ENCODE measurements around the gene PLCG2. TPM values are rescaled to one million over a fixed set of nuclear protein-coding genes. Genes with fewer than 3 reads are reported as not detected.
A peak's percentile ranks its signal among the peaks of the same experiment; 100 is the strongest.

Gene PLCG2
- total RNA-seq, 4 donors from 2014 or later = 30.5 to 243 (median 56.2) TPM

GRCh38 chr16:82002831-82003230 is 223.7 kb downstream of the PLCG2 start:
- Histone ChIP-seq H3K27me3 (no peaks in the 10 kb centered on the region), H3K4me3 (no peak overlapping the region), H3K4me1 (peaks cover 0 to 5% (median 0%) of the 10 kb centered on the region in 4 donors), H3K27ac (no peak overlapping the region), H3K9me3 (no peaks in the 10 kb centered on the region), H3K36me3 (peaks cover 0 to 23% (median 0%) of the 10 kb centered on the region in 3 donors)
- no peak for TF ChIP-seq POLR2A (IDR thresholded peaks at IDR 0.05)
- no peak for TF ChIP-seq CTCF (IDR thresholded peaks at IDR 0.05)
- no peak for DNase-seq

DNA sequence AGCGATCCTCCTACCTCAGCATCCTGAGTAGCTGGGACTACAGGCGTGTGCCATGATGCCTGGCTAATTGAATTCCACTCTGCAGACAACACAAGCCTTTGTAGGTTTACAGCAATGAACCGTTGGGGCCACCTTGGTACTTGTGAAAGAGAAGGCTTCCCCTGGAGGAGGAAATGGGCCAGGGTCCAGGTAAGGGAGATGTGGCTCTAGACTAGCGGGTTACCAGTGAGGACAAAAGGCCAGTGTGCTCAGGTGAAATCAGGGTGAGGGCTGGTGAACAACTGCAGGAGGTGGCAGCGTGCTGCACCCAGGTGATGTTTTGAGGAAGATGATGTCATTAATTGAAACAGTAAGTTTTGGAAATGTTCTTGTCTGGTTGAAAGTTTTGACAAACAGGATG is 225.5 kb downstream of the PLCG2 start:
- no peak overlapping the region for H3K27ac ChIP-seq
- TF ChIP-seq CTCF (IDR thresholded peaks at IDR 0.05) (no peak), POLR2A (IDR thresholded peaks at IDR 0.05) (no peak)
- no peak for DNase-seq
- H3K36me3 ChIP-seq = peaks cover 0 to 19% (median 0%) of the 10 kb centered on the region in 3 donors
- H3K9me3 ChIP-seq = peaks cover 0 to 7% (median 0%) of the 10 kb centered on the region in 4 donors
- H3K4me1 ChIP-seq = peaks cover 0 to 5% (median 0%) of the 10 kb centered on the region in 4 donors
- H3K27me3 ChIP-seq = no peaks in the 10 kb centered on the region
- no peak overlapping the region for H3K4me3 ChIP-seq

DNA sequence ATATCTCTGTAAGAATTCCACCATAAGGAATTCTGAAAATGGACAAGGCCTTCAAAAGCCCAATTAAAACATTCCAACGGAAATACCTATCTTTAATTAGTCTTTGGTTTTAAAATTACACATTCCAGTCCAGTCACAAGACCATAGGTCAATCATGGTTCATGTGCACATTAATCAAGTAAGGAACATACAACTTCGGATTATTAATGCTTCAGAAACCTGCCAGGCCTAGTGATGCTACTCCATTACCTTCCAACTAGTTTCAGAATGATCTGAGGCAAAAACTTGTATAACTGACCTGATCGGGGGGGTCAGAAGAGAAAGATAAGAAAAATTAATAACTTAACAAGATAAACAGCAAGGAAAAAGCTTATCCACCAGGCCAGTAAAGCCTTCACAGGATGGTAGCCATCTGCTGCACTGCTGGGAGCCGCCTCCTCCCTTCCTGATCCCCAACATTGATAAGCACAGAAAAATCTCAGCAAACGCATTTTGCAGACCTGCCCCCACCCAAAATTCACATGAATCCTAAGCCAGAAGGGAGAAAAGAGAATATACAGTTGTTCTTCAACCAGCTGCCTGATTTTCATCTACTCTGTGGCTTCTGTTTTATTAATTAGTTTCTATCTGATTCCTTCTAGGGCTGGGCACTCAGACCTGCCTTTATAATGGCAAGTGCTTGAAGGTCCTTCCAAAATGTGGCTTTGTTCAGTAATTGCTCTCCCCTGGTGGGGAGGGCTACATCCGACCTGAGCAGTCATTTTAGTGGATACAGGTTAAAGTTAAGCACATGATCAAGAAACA is 226.1 kb downstream of the PLCG2 start:
- H3K36me3 ChIP-seq = peaks cover 0 to 12% (median 0%) of the 10 kb centered on the region in 3 donors
- TF ChIP-seq CTCF (IDR thresholded peaks at IDR 0.05) (no peak), POLR2A (IDR thresholded peaks at IDR 0.05) (no peak)
- peaks cover 0 to 7% (median 0%) of the 10 kb centered on the region in 4 donors for H3K9me3 ChIP-seq
- no peak overlapping the region for H3K27ac ChIP-seq
- no peaks in the 10 kb centered on the region for H3K27me3 ChIP-seq
- DNase-seq = no peak
- H3K4me3 ChIP-seq = no peak overlapping the region
- H3K4me1 ChIP-seq = peaks cover 0 to 5% (median 0%) of the 10 kb centered on the region in 4 donors

GRCh38 chr16:82006036-82006435 is 226.9 kb downstream of the PLCG2 start:
- Histone ChIP-seq H3K27ac (peak overlapping the region in 1 of 4 donors; percentile 51), H3K4me3 (no peak overlapping the region), H3K9me3 (peaks cover 0 to 7% (median 0%) of the 10 kb centered on the region in 4 donors), H3K36me3 (peaks cover 0 to 8% (median 0%) of the 10 kb centered on the region in 3 donors), H3K27me3 (no peaks in the 10 kb centered on the region), H3K4me1 (peaks cover 0 to 5% (median 0%) of the 10 kb centered on the region in 4 donors)
- no peak for DNase-seq
- TF ChIP-seq CTCF (IDR thresholded peaks at IDR 0.05) = no peak
- no peak for TF ChIP-seq POLR2A (IDR thresholded peaks at IDR 0.05)

DNA sequence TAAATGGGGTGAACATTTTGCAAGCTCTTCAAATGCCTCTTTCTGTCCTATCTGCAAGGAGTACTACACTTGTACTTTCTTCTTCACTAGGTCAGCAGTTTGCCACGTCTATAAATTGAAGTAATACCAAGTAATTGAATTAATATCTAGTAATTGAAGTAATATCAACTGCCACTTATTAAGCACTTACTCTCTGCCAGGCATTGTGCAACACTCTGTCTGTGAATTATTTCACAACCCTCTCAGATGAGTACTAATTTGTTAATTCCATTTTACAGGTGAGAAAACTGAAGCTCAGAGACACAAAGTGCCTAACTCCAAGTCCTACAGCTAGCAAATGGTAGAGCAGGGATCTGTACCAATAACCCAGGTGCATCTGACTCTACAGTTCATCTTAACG is 228.1 kb downstream of the PLCG2 start:
- H3K36me3 ChIP-seq = peaks cover 0 to 8% (median 0%) of the 10 kb centered on the region in 3 donors
- no peaks in the 10 kb centered on the region for H3K27me3 ChIP-seq
- peaks cover 0 to 7% (median 0%) of the 10 kb centered on the region in 4 donors for H3K9me3 ChIP-seq
- no peak for DNase-seq
- peak in 1 of 6 experiments; percentile 18 for TF ChIP-seq CTCF (IDR thresholded peaks at IDR 0.05)
- TF ChIP-seq POLR2A (IDR thresholded peaks at IDR 0.05) = no peak
- H3K27ac ChIP-seq = peak overlapping the region in 1 of 4 donors; percentile 51
- no peak overlapping the region for H3K4me3 ChIP-seq
- H3K4me1 ChIP-seq = peaks cover 0 to 5% (median 0%) of the 10 kb centered on the region in 4 donors

Data from Peyer's patch (tissue), 4 donors.